Measurements from ENCODE around the gene CNGB1. TPM values are rescaled to one million over a fixed set of nuclear protein-coding genes. Genes with fewer than 3 reads are reported as not detected.

CNGB1 gene
- total and polyA plus RNA-seq, 2 of the 13 experiments (the other 11 are each of a cell fraction or from before 2014, with no cell fraction given) = 0.02 to 0.15 TPM

GRCh38 chr16:57893217-57893558, 77.7 kb downstream of the CNGB1 start:
- BruUV-seq (replicated peaks) = TSS peak; percentile 82
- peak overlapping the region; percentile 95 for H3K27ac ChIP-seq (ENCODE audit: extremely low read length, insufficient read depth, low read length)
- H2AFZ ChIP-seq (ENCODE audit: low read length) = no peak overlapping the region
- intact Hi-C loops (cut with micrococcal nuclease; ENCODE audit: unreplicated experiment) = loop anchor here (2.0 kb wide), 1 partner anchor 90 kb away; the partner anchor contains the start of gene KIFC3
- peaks cover 93% of the 10 kb centered on the region for H3K4me1 ChIP-seq (ENCODE audit: insufficient read depth, low read length)
- no peaks in the 10 kb centered on the region for H3K36me3 ChIP-seq (replicated peaks in 1 of 2; ENCODE audit: control insufficient read depth in 1 of 2, insufficient read depth in 2 of 2, low read length in 2 of 2)
- no peaks in the 10 kb centered on the region; a peak in 1 of 5 replicates for H3K27me3 ChIP-seq (ENCODE audit: control insufficient read depth in 1 of 2, insufficient read depth in 2 of 2, low read length in 2 of 2)
- no peaks in the 10 kb centered on the region for H4K20me1 ChIP-seq (ENCODE audit: insufficient read depth, low read length)
- ChIA-PET CTCF (ENCODE audit: low intra/inter-chr PET ratio, low total read pairs) (no interaction called here), POLR2A (interaction anchor here (0.8 to 5.1 kb wide), 19 partner anchors 9 to 157 kb away, joined by 3 to 73 read pairs (median 8); partner anchors contain the start of genes KATNB1, KIFC3 and USB1)
- WGBS (ENCODE audit: low lambda C conversion rate) = 2% methylated on average over 5 of the region's 5 CpGs
- in situ Hi-C loops (cut with HindIII; ENCODE audit: extremely low pct_ligation_motif_present, low pct_unique_long_range_greater_than_20kb) = no loop called here
- no peak for DNase-seq (ENCODE audit: low spot score)
- H3K79me2 ChIP-seq (ENCODE audit: insufficient read depth, low read length) = no peaks in the 10 kb centered on the region
- H3K9ac ChIP-seq (ENCODE audit: insufficient read depth, low read depth, low read length) = peak overlapping the region; percentile 80
- peak overlapping the region; percentile 52 to 71 (median 62) for H3K4me3 ChIP-seq (replicated peaks in 1 of 3; ENCODE audit: insufficient read depth in 1 of 3, low read depth in 2 of 3, low read length in 3 of 3)
- H3K9me3 ChIP-seq (ENCODE audit: low read length) = no peaks in the 10 kb centered on the region
- FAIRE-seq = no peak
- peak overlapping the region; percentile 93 for H3K4me2 ChIP-seq (ENCODE audit: low read depth, low read length)
- ATAC-seq = peak; percentile 2
- no peak for TF ChIP-seq ZNF180 (CRISPR knock-in tag; IDR thresholded peaks at IDR 0.05; ENCODE audit: borderline replicate concordance, low read depth)
- no peak for TF ChIP-seq MED13 (CRISPR knock-in tag; IDR thresholded peaks at IDR 0.05)
- peak; percentile 33; the same call in 1 of the 2 replicates for TF ChIP-seq MXD1 (CRISPR knock-in tag; IDR thresholded peaks at IDR 0.05)
- TF ChIP-seq ZFX (CRISPR knock-in tag; IDR thresholded peaks at IDR 0.05; ENCODE audit: low read depth) = 0 out of 2 replicates have a peak, but pooled peaks have one; percentile 42
- TF ChIP-seq, protein P1, sequence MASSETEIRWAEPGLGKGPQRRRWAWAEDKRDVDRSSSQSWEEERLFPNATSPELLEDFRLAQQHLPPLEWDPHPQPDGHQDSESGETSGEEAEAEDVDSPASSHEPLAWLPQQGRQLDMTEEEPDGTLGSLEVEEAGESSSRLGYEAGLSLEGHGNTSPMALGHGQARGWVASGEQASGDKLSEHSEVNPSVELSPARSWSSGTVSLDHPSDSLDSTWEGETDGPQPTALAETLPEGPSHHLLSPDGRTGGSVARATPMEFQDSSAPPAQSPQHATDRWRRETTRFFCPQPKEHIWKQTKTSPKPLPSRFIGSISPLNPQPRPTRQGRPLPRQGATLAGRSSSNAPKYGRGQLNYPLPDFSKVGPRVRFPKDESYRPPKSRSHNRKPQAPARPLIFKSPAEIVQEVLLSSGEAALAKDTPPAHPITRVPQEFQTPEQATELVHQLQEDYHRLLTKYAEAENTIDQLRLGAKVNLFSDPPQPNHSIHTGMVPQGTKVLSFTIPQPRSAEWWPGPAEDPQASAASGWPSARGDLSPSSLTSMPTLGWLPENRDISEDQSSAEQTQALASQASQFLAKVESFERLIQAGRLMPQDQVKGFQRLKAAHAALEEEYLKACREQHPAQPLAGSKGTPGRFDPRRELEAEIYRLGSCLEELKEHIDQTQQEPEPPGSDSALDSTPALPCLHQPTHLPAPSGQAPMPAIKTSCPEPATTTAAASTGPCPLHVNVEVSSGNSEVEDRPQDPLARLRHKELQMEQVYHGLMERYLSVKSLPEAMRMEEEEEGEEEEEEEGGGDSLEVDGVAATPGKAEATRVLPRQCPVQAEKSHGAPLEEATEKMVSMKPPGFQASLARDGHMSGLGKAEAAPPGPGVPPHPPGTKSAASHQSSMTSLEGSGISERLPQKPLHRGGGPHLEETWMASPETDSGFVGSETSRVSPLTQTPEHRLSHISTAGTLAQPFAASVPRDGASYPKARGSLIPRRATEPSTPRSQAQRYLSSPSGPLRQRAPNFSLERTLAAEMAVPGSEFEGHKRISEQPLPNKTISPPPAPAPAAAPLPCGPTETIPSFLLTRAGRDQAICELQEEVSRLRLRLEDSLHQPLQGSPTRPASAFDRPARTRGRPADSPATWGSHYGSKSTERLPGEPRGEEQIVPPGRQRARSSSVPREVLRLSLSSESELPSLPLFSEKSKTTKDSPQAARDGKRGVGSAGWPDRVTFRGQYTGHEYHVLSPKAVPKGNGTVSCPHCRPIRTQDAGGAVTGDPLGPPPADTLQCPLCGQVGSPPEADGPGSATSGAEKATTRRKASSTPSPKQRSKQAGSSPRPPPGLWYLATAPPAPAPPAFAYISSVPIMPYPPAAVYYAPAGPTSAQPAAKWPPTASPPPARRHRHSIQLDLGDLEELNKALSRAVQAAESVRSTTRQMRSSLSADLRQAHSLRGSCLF (CRISPR knock-in tag; IDR thresholded peaks at IDR 0.05; ENCODE audit: borderline replicate concordance) = no peak
- TF ChIP-seq CREBL2 (CRISPR knock-in tag; IDR thresholded peaks at IDR 0.05; ENCODE audit: borderline replicate concordance) = no peak
- no peak for TF ChIP-seq ZC3H13 (CRISPR knock-in tag; IDR thresholded peaks at IDR 0.05)
- TF ChIP-seq, protein P2, sequence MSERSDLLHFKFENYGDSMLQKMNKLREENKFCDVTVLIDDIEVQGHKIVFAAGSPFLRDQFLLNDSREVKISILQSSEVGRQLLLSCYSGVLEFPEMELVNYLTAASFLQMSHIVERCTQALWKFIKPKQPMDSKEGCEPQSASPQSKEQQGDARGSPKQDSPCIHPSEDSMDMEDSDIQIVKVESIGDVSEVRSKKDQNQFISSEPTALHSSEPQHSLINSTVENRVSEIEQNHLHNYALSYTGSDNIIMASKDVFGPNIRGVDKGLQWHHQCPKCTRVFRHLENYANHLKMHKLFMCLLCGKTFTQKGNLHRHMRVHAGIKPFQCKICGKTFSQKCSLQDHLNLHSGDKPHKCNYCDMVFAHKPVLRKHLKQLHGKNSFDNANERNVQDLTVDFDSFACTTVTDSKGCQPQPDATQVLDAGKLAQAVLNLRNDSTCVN (CRISPR knock-in tag; IDR thresholded peaks at IDR 0.05; ENCODE audit: borderline replicate concordance) = no peak
- TF ChIP-seq ZNF768 (CRISPR knock-in tag; IDR thresholded peaks at IDR 0.05) = no peak
- 0 out of 2 replicates have a peak, but pooled peaks have one; percentile 58 for TF ChIP-seq ZNF235 (CRISPR knock-in tag; IDR thresholded peaks at IDR 0.05; ENCODE audit: borderline replicate concordance)
- no peak for TF ChIP-seq SMAD1 (CRISPR knock-in tag; IDR thresholded peaks at IDR 0.05; ENCODE audit: borderline replicate concordance, low read depth)
- no peak for TF ChIP-seq KLF9 (CRISPR knock-in tag; IDR thresholded peaks at IDR 0.05; ENCODE audit: low read depth)
- TF ChIP-seq, protein P3, sequence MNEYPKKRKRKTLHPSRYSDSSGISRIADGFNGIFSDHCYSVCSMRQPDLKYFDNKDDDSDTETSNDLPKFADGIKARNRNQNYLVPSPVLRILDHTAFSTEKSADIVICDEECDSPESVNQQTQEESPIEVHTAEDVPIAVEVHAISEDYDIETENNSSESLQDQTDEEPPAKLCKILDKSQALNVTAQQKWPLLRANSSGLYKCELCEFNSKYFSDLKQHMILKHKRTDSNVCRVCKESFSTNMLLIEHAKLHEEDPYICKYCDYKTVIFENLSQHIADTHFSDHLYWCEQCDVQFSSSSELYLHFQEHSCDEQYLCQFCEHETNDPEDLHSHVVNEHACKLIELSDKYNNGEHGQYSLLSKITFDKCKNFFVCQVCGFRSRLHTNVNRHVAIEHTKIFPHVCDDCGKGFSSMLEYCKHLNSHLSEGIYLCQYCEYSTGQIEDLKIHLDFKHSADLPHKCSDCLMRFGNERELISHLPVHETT (CRISPR knock-in tag; conservative IDR thresholded peaks at IDR 0.05) = no peak
- no peak for TF ChIP-seq PHF5A (CRISPR knock-in tag; IDR thresholded peaks at IDR 0.05; ENCODE audit: low read depth, unreplicated experiment)
- TF ChIP-seq ZEB1 (IDR thresholded peaks at IDR 0.05; ENCODE audit: insufficient replicate concordance, low read depth) = no peak
- no peak for TF ChIP-seq ZFP36L1 (CRISPR knock-in tag; IDR thresholded peaks at IDR 0.05)
- TF ChIP-seq TCF7L2 (IDR thresholded peaks at IDR 0.05; ENCODE audit: low read depth, low read length) = no peak

Data from HepG2 (cell line).